K562 (cell line): ENCODE data around the gene SRBD1. TPM values are rescaled to one million over a fixed set of nuclear protein-coding genes. Genes with fewer than 3 reads are reported as not detected.

Source experiments
- ATAC-seq: fragments of 200-7000 bp; cut with Tn5 transposase; 3 replicates; pipeline ENCODE4 v1.9.1; 2020; ENCODE audit warnings: moderate library complexity
- BruUV-seq: library from RNA; stranded (reverse); fragments of 400-500 nt; replicated peaks from 2 replicates; lab custom pipeline; 2021; lab: Mats Ljungman, UMichigan
- CTCF ChIA-PET: fragments of 300-600 bp; formaldehyde crosslinking; extraction: SDS; loops from one replicate; lab custom pipeline; 2021; ENCODE audit warnings: low intra/inter-chr PET ratio; lab: Yijun Ruan, JAX
- POLR2A ChIA-PET: fragments of 300-600, 350-650 bp; sonication (Branson Sonifier 250); formaldehyde crosslinking; extraction: SDS; loops from one replicate; lab custom pipeline; 2021; ENCODE audit warnings: antibody characterized with exemption, inconsistent platforms; lab: Yijun Ruan, JAX
- DNase-seq, 4 experiments: peaks; one replicate each; pipeline versions ENCODE4 v3.0.0 to v3.0.0-alpha.2; 2011 to 2018; ENCODE audit warnings: low spot score in 3 of 4, mixed read lengths in 3 of 4; ENCODE audit errors: extremely low read depth in 1 of 4
- FAIRE-seq: peaks from 2 replicates; lab custom pipeline; 2011; peaks lifted over from hg19 to GRCh38; lab: Jason Lieb, UNC
- H2AFZ ChIP-seq: 2 replicates; pipeline ENCODE4 v1.6.0; 2011; ENCODE audit warnings: low read depth, low read length, control low read depth, inconsistent platforms
- H3K27ac ChIP-seq: fragments of 200-600 bp; 3 replicates; pipeline ENCODE4 v1.8.0; 2011; ENCODE audit warnings: low read depth, mild to moderate bottlenecking, control low read depth, inconsistent platforms, low read length, moderate library complexity, mixed read lengths; ENCODE audit errors: extremely low read depth
- H3K27me3 ChIP-seq, 2 experiments: fragments of 300-600 bp in 1 of 2; 2 replicates in 1 of 2; 3 replicates in 1 of 2; pipeline versions ENCODE4 v1.6.0 to v1.8.0; 2011; ENCODE audit warnings: inconsistent platforms in 2 of 2, low read length in 2 of 2, mild to moderate bottlenecking in 1 of 2, mixed read lengths in 1 of 2, moderate library complexity in 1 of 2; ENCODE audit not compliant: control insufficient read depth in 2 of 2, insufficient read depth in 2 of 2
- H3K36me3 ChIP-seq: fragments of 300-600 bp; 3 replicates; pipeline ENCODE4 v1.8.0; 2011; ENCODE audit warnings: mild to moderate bottlenecking, low read length, inconsistent platforms; ENCODE audit not compliant: control insufficient read depth, insufficient read depth
- H3K4me1 ChIP-seq, 2 experiments: fragments of 200-600 bp in 1 of 2; replicated peaks in 1 of 2; 2 replicates in 1 of 2; 3 replicates in 1 of 2; pipeline versions ENCODE4 v1.5.1 to v1.8.0; 2011; ENCODE audit warnings: inconsistent platforms in 2 of 2, low read length in 2 of 2, mild to moderate bottlenecking in 1 of 2, mixed read lengths in 1 of 2, moderate library complexity in 1 of 2; ENCODE audit not compliant: control insufficient read depth in 2 of 2, insufficient read depth in 2 of 2
- H3K4me2 ChIP-seq: 2 replicates; pipeline ENCODE4 v1.6.1; 2011; ENCODE audit warnings: low read length, control low read depth, inconsistent platforms, mixed read lengths; ENCODE audit not compliant: insufficient read depth
- H3K4me3 ChIP-seq: fragments of 200-600 bp; sonication (generic), shearing (Covaris generic); 2 replicates; pipeline ENCODE4 v1.5.1; 2016; ENCODE audit warnings: control low read depth, inconsistent platforms
- H3K79me2 ChIP-seq: fragments of 200-600 bp; 3 replicates; pipeline ENCODE4 v1.8.0; 2011; ENCODE audit warnings: low read length, inconsistent platforms; ENCODE audit not compliant: control insufficient read depth, insufficient read depth
- H3K9ac ChIP-seq, 2 experiments: 2 replicates each; pipeline versions ENCODE4 v1.6.0 to v1.6.1; 2011; ENCODE audit warnings: low read depth in 2 of 2, low read length in 2 of 2, control low read depth in 1 of 2, inconsistent platforms in 1 of 2, mild to moderate bottlenecking in 1 of 2, mixed read lengths in 1 of 2; ENCODE audit not compliant: insufficient read depth in 1 of 2
- H3K9me1 ChIP-seq: one replicate; pipeline ENCODE4 v1.6.0; 2011; ENCODE audit warnings: inconsistent platforms, mild to moderate bottlenecking, low read length, moderate library complexity; ENCODE audit not compliant: control insufficient read depth, insufficient read depth
- H3K9me3 ChIP-seq: replicated peaks from 2 replicates; pipeline ENCODE4 v1.5.1; 2011; ENCODE audit warnings: low read depth, low read length, inconsistent platforms; ENCODE audit not compliant: control insufficient read depth, insufficient read depth
- H4K20me1 ChIP-seq: replicated peaks from 2 replicates; pipeline ENCODE4 v1.6.1; 2011; ENCODE audit warnings: low read length, inconsistent platforms, mixed read lengths; ENCODE audit not compliant: control insufficient read depth, insufficient read depth
- C11orf30 ChIP-seq: fragments of 450-650 bp; IDR thresholded peaks from 2 replicates; pipeline ENCODE4 v1.6.1; 2016; ENCODE audit warnings: low read depth, mild to moderate bottlenecking
- ELK1 ChIP-seq: sonication (generic); formaldehyde crosslinking; IDR thresholded peaks from 2 replicates; pipeline ENCODE4 v1.8.1; 2022; ENCODE audit warnings: missing genetic modification reagents
- FOXP1 ChIP-seq: sonication (generic); formaldehyde crosslinking; IDR thresholded peaks from 2 replicates; pipeline ENCODE4 v1.8.0; 2022; ENCODE audit warnings: mild to moderate bottlenecking, missing genetic modification reagents
- LCOR ChIP-seq: sonication (generic); formaldehyde crosslinking; IDR thresholded peaks from 2 replicates; pipeline ENCODE4 v1.8.0; 2022; ENCODE audit warnings: mild to moderate bottlenecking, missing genetic modification reagents
- MECOM ChIP-seq: fragments of 250-450 bp; sonication (Bioruptor Pico); IDR thresholded peaks from 2 replicates; pipeline ENCODE4 v1.8.0; 2022; ENCODE audit warnings: inconsistent platforms
- MIER1 ChIP-seq: fragments of 450-650 bp; IDR thresholded peaks from 2 replicates; pipeline ENCODE4 v1.6.1; 2016; ENCODE audit warnings: antibody characterized with exemption, mild to moderate bottlenecking, low read depth
- MLLT1 ChIP-seq, 2 experiments: fragments of 450-650 bp; IDR thresholded peaks; 2 replicates each; pipeline ENCODE4 v1.6.1; 2016
- POLR2B ChIP-seq: fragments of 450-650 bp; IDR thresholded peaks from 2 replicates; pipeline ENCODE4 v1.6.1; 2018; ENCODE audit warnings: low read depth; ENCODE audit not compliant: partially characterized antibody
- RBM15 ChIP-seq: fragments of 200-400 bp; formaldehyde crosslinking; IDR thresholded peaks from 2 replicates; pipeline ENCODE4 v1.6.1; 2018; ENCODE audit warnings: mild to moderate bottlenecking, low read length, moderate library complexity; ENCODE audit not compliant: insufficient read depth
- RBM39 ChIP-seq: fragments of 200-400 bp; formaldehyde crosslinking; optimal IDR thresholded peaks from 2 replicates; pipeline ENCODE3; 2018; ENCODE audit warnings: low read depth, low read length
- SIN3A ChIP-seq, 2 experiments: fragments of 150-350 bp in 1 of 2; IDR thresholded peaks; 2 replicates each; pipeline ENCODE4 v1.6.1; 2011 to 2016; ENCODE audit warnings: borderline replicate concordance in 2 of 2, low read depth in 2 of 2, low read length in 2 of 2, mild to moderate bottlenecking in 2 of 2, moderate library complexity in 2 of 2; ENCODE audit not compliant: control insufficient read depth in 1 of 2
- SRSF7 ChIP-seq: fragments of 200-400 bp; formaldehyde crosslinking; optimal IDR thresholded peaks from 2 replicates; pipeline ENCODE3; 2017; ENCODE audit warnings: mild to moderate bottlenecking, low read depth, low read length
- WGBS: fragments of 100-300 bp; shearing (Covaris generic); methylation state at CpG from one replicate; pipeline ENCODE4 v1.1.6; 2016; ENCODE audit warnings: low coverage, mixed read lengths; ENCODE audit not compliant: insufficient coverage; ENCODE audit errors: missing lambda C conversion rate; 5-methylcytosine and 5-hydroxymethylcytosine counted together
- in situ Hi-C: fragments of 300-500 bp; cut with MboI; formaldehyde crosslinking; loops from 4 replicates; pipeline ENCODE4 v1.15.0; 2018; ENCODE audit warnings: inconsistent platforms, mixed read lengths
- intact Hi-C: fragments of 100-400 bp; cut with micrococcal nuclease; formaldehyde crosslinking; loops from 2 replicates; pipeline ENCODE4 v1.14.2; 2022
- polyA plus RNA-seq, 8 experiments: library from polyadenylated mRNA; depleted of rRNA in 4 of 8; stranded (reverse) in 5 of 8; unstranded in 3 of 8; fragments of >200 nt; fragmentation: Nextera tagmentation in 2 of 8; fragmentation: Illumina TruSeq in 1 of 8; extraction: Ambion mirVana in 2 of 8; extraction: Trizol in 1 of 8; gene quantifications; 2 replicates each; pipeline versions ENCODE4 v1.2.1 to v1.2.3, GENCODE V29; 2011 to 2014; ENCODE audit warnings: inconsistent platforms in 1 of 8, missing spikeins in 1 of 8
- total RNA-seq, 7 experiments: library from RNA; depleted of rRNA in 6 of 7; stranded (reverse); fragments of >200 nt in 6 of 7; fragmentation: Illumina TruSeq in 2 of 7; extraction: Trizol in 2 of 7; gene quantifications; 2 replicates each; pipeline versions ENCODE4 v1.2.1 to v1.2.3, GENCODE V29; 2011 to 2021; ENCODE audit warnings: low replicate concordance in 1 of 7

SRBD1 gene
- total and polyA plus RNA-seq, 9 of the 15 experiments (the other 6 are each of a cell fraction or from before 2014, with no cell fraction given): 6.9 to 23.2 (median 14.7) TPM

GRCh38 chr2:45651415-45652089 lies 40.5 kb upstream of the SRBD1 start, which contains the start of gene PRKCE:
Gene PRKCE (plus strand): TSS chr2:45651675.
- no peaks in the 10 kb centered on the region for H3K9me3 ChIP-seq
- intact Hi-C loops: no loop called here
- TF ChIP-seq C11orf30 (no peak), POLR2B (no peak), MIER1 (no peak), SRSF7 (no peak), MLLT1 (IDR thresholded peaks at IDR 0.05) (no peak), FOXP1 (CRISPR knock-in tag) (0 out of 2 replicates have a peak, but pooled peaks have one; percentile 10), LCOR (CRISPR knock-in tag) (0 out of 2 replicates have a peak, but pooled peaks have one; percentile 0), SIN3A (IDR thresholded peaks at IDR 0.05; ENCODE audit: borderline replicate concordance in 2 of 2, control insufficient read depth in 1 of 2, low read depth in 2 of 2, low read length in 2 of 2) (no peak), MECOM (no peak), RBM15 (no peak), ELK1 (CRISPR knock-in tag) (no peak), RBM39 (no peak)
- BruUV-seq: no TSS peak
- ATAC-seq (peak; percentile 17), FAIRE-seq (no peak), DNase-seq (no peak)
- H3K36me3 ChIP-seq: no peaks in the 10 kb centered on the region
- H4K20me1 ChIP-seq: no peaks in the 10 kb centered on the region
- H2AFZ ChIP-seq: peak within 1 kb of the TSS; percentile 93
- H3K4me3 ChIP-seq: peak within 1 kb of the TSS; percentile 72
- POLR2A ChIA-PET: no interaction called here
- CTCF ChIA-PET: no interaction called here
- WGBS: 9% methylated on average over 26 of the region's 66 CpGs
- H3K27me3 ChIP-seq: peaks cover 31 to 50% of the 10 kb centered on the region in 2 experiments
- peaks cover 0 to 29% of the 10 kb centered on the region in 2 experiments; a peak in 4 of 5 replicates for H3K4me1 ChIP-seq
- H3K27ac ChIP-seq: peak within 1 kb of the TSS; percentile 37; the same call in 1 of the 3 replicates
- peak within 1 kb of the TSS; percentile 49 to 81 for H3K9ac ChIP-seq
- in situ Hi-C loops: no loop called here
- no peaks in the 10 kb centered on the region for H3K9me1 ChIP-seq
- H3K4me2 ChIP-seq: peak within 1 kb of the TSS; percentile 86
- no peaks in the 10 kb centered on the region for H3K79me2 ChIP-seq
